SK-N-SH treated with all-trans-retinoic acid at 6 μM for 48 hours (cell line): ENCODE data around the gene RNF112.
A peak's percentile ranks its signal among the peaks of the same experiment; 100 is the strongest.

ENCODE experiments used
- ATAC-seq: fragments of 200-7000 bp; cut with Tn5 transposase; 3 replicates; pipeline ENCODE4 v1.9.1; 2020; ENCODE audit warnings: mild to moderate bottlenecking, moderate library complexity
- ARNTL ChIP-seq: fragments of 450-650 bp; formaldehyde crosslinking; IDR thresholded peaks from 2 replicates; pipeline ENCODE4 v1.5.0; 2020; ENCODE audit warnings: low read depth, mild to moderate bottlenecking, moderate library complexity, borderline replicate concordance
- BACH2 ChIP-seq: fragments of 250-450 bp; sonication (Bioruptor Pico); IDR thresholded peaks from 2 replicates; pipeline ENCODE4 v1.9.0; 2021; ENCODE audit warnings: mild to moderate bottlenecking, borderline replicate concordance
- CREB5 ChIP-seq: fragments of 250-450 bp; sonication (Bioruptor Pico); IDR thresholded peaks from 2 replicates; pipeline ENCODE4 v1.5.1; 2020; ENCODE audit warnings: low read depth, mild to moderate bottlenecking, moderate library complexity
- CSDC2 ChIP-seq: fragments of 250-450 bp; sonication (Bioruptor Pico); IDR thresholded peaks from 2 replicates; pipeline ENCODE4 v1.5.0; 2020; ENCODE audit warnings: mild to moderate bottlenecking, moderate library complexity
- CSRNP3 ChIP-seq: fragments of 250-450 bp; sonication (Bioruptor Pico); IDR thresholded peaks from 2 replicates; pipeline ENCODE4 v1.5.1; 2021; ENCODE audit warnings: mild to moderate bottlenecking, moderate library complexity
- ESRRG ChIP-seq: fragments of 250-450 bp; sonication (Bioruptor Pico); IDR thresholded peaks from 2 replicates; pipeline ENCODE4 v1.6.1; 2021; ENCODE audit warnings: mild to moderate bottlenecking
- ISL1 ChIP-seq: fragments of 250-450 bp; sonication (Bioruptor Pico); IDR thresholded peaks from 2 replicates; pipeline ENCODE4 v2.1.2; 2022; ENCODE audit warnings: mild to moderate bottlenecking, moderate library complexity
- OSR1 ChIP-seq: fragments of 250-450 bp; sonication (Bioruptor Pico); IDR thresholded peaks from 2 replicates; pipeline ENCODE4 v1.8.0; 2022; ENCODE audit warnings: moderate library complexity, mild to moderate bottlenecking, inconsistent platforms
- PATZ1 ChIP-seq: fragments of 250-450 bp; sonication (Bioruptor Pico); IDR thresholded peaks from 2 replicates; pipeline ENCODE4 v1.8.0; 2020; ENCODE audit warnings: mild to moderate bottlenecking, moderate library complexity, borderline replicate concordance
- SNAI2 ChIP-seq: fragments of 250-450 bp; sonication (Bioruptor Pico); IDR thresholded peaks from 2 replicates; pipeline ENCODE4 v1.5.0; 2020; ENCODE audit warnings: mild to moderate bottlenecking, moderate library complexity
- TCF4 ChIP-seq: fragments of 250-450 bp; sonication (Bioruptor Pico); IDR thresholded peaks from 2 replicates; pipeline ENCODE4 v1.8.0; 2021; ENCODE audit warnings: mild to moderate bottlenecking, moderate library complexity, borderline replicate concordance
- TOX ChIP-seq: fragments of 250-450 bp; sonication (Bioruptor Pico); IDR thresholded peaks from 2 replicates; pipeline ENCODE4 v1.8.0; 2021; ENCODE audit warnings: mild to moderate bottlenecking, moderate library complexity, borderline replicate concordance
- TSHZ2 ChIP-seq: fragments of 250-450 bp; sonication (Bioruptor Pico); IDR thresholded peaks from 2 replicates; pipeline ENCODE4 v1.5.0; 2020; ENCODE audit warnings: mild to moderate bottlenecking, moderate library complexity
- ZC3H10 ChIP-seq: fragments of 250-450 bp; sonication (Bioruptor Pico); IDR thresholded peaks from 2 replicates; pipeline ENCODE4 v1.5.1; 2021; ENCODE audit warnings: mild to moderate bottlenecking, moderate library complexity
- ZFP3 ChIP-seq: fragments of 250-450 bp; sonication (Bioruptor Pico); IDR thresholded peaks from 2 replicates; pipeline ENCODE4 v1.5.0; 2020; ENCODE audit warnings: mild to moderate bottlenecking, moderate library complexity
- ZFP30 ChIP-seq: fragments of 450-650 bp; formaldehyde crosslinking; IDR thresholded peaks from 2 replicates; pipeline ENCODE4 v1.5.0; 2022; ENCODE audit warnings: mild to moderate bottlenecking, moderate library complexity
- ZNF565 ChIP-seq: fragments of 450-650 bp; formaldehyde crosslinking; conservative IDR thresholded peaks from 2 replicates; pipeline ENCODE4 v1.5.0; 2020; ENCODE audit warnings: low read depth, mild to moderate bottlenecking, moderate library complexity
- ZNF70 ChIP-seq: fragments of 450-650 bp; formaldehyde crosslinking; IDR thresholded peaks from 2 replicates; pipeline ENCODE4 v1.5.0; 2020; ENCODE audit warnings: mild to moderate bottlenecking, moderate library complexity
- TF ChIP-seq, protein P1 (sequence below): fragments of 250-450 bp; sonication (Bioruptor Pico); IDR thresholded peaks from 2 replicates; pipeline ENCODE4 v1.8.0; 2021; ENCODE audit warnings: low read depth, mild to moderate bottlenecking, moderate library complexity, borderline replicate concordance

RNF112 gene

DNA sequence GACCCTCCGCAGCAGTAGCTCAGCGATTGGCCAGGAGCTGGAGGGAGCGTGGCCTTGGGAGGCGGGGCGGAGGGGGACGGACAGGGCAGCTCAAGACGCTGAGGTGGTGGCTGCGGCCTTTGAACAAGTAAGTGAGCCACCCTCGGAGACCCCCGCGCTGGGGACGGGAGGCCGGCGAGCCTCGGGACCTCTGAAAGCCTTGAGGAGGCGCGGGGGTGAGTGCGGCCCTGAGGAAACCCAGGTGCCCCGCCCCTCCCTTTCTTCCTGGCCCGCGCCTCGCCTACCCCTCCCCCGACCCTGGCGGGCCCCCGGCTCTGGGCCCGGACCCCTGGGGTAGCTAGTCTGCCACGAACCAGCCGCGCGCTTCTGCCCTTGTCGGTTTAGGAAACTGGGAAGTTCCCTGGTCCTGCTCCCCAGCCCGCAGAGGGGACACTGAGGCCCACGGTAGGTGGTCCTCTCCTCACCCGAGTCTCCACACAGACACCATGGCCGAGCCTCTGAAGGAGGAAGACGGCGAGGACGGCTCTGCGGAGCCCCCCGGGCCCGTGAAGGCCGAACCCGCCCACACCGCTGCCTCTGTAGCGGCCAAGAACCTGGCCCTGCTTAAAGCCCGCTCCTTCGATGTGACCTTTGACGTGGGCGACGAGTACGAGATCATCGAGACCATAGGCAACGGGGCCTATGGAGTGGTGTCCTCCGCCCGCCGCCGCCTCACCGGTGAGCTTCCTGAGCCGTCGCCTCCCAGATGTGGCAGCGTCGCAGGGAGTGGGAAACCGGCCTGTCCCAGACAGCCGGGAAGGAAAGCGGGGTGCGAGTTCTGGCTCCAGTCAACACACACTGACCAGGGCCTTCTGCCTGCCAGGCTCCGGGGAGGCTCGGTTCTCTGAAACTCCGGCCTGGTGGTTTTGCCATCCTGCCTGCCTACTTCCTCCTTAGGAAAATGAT lies 32.3 kb upstream of the RNF112 start, which contains the start of gene MAPK7:
TSS of gene MAPK7 (plus strand) at position 83 of the 945 bp plus-strand sequence. CDS start at position 486, 403 bp downstream.
- ATAC-seq = peak; percentile 1
- TF ChIP-seq ZFP3 (CRISPR knock-in tag) (no peak), CREB5 (CRISPR knock-in tag) (no peak), ZNF70 (CRISPR knock-in tag) (no peak), TSHZ2 (no peak), TCF4 (CRISPR knock-in tag) (no peak), OSR1 (no peak), BACH2 (CRISPR knock-in tag) (no peak), ZNF565 (CRISPR knock-in tag) (no peak), CSRNP3 (CRISPR knock-in tag) (no peak), CSDC2 (CRISPR knock-in tag) (no peak)
- TF ChIP-seq, protein P1, sequence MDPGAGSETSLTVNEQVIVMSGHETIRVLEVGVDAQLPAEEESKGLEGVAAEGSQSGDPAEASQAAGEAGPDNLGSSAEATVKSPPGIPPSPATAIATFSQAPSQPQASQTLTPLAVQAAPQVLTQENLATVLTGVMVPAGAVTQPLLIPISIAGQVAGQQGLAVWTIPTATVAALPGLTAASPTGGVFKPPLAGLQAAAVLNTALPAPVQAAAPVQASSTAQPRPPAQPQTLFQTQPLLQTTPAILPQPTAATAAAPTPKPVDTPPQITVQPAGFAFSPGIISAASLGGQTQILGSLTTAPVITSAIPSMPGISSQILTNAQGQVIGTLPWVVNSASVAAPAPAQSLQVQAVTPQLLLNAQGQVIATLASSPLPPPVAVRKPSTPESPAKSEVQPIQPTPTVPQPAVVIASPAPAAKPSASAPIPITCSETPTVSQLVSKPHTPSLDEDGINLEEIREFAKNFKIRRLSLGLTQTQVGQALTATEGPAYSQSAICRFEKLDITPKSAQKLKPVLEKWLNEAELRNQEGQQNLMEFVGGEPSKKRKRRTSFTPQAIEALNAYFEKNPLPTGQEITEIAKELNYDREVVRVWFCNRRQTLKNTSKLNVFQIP (CRISPR knock-in tag) = no peak

GRCh38 chr17:19379361-19380065 lies 31.5 kb upstream of the RNF112 start:
- TF ChIP-seq SNAI2 (CRISPR knock-in tag) = no peak
- TF ChIP-seq ESRRG (CRISPR knock-in tag) = no peak
- TF ChIP-seq ZNF565 (CRISPR knock-in tag) = no peak
- no peak for TF ChIP-seq ZFP3 (CRISPR knock-in tag)
- TF ChIP-seq TOX (CRISPR knock-in tag) = no peak
- TF ChIP-seq ARNTL (CRISPR knock-in tag) = no peak
- TF ChIP-seq ZC3H10 = no peak
- no peak for TF ChIP-seq ZFP30 (CRISPR knock-in tag)
- no peak for ATAC-seq

- no peak for ATAC-seq
- TF ChIP-seq ESRRG (CRISPR knock-in tag) = no peak
- TF ChIP-seq ISL1 (CRISPR knock-in tag) = no peak
- no peak for TF ChIP-seq TSHZ2
- no peak for TF ChIP-seq SNAI2 (CRISPR knock-in tag)
- no peak for TF ChIP-seq OSR1
- no peak for TF ChIP-seq ZNF565 (CRISPR knock-in tag)
- no peak for TF ChIP-seq PATZ1 (CRISPR knock-in tag)
- TF ChIP-seq TOX (CRISPR knock-in tag) = no peak
These were observed 30.3 kb upstream of the RNF112 start for GRCh38 chr17:19380481-19381301.
